Activated T-helper 2 cell treated with anti-CD3 and anti-CD28 coated beads, Interferon-gamma antibody, Interleukin-2, Interleukin-4, amounts not matched to agents 10 μg/mL and 5 μg/mL and 100 μg/mL, durations not matched to agents 14 hours and 24 hours and 36 hours (primary cell): ENCODE results near the gene IL17A. TPM values are rescaled to one million over a fixed set of nuclear protein-coding genes. Genes with fewer than 3 reads are reported as not detected.

Experiments used
- DNase-seq: peaks from one replicate; pipeline ENCODE4 v3.0.0; 2021; ENCODE audit warnings: low spot score
- H3K27ac Mint-ChIP-seq: one replicate; pipeline ENCODE4 v1.8.0; 2021; ENCODE audit warnings: mixed read lengths
- H3K27me3 Mint-ChIP-seq: one replicate; pipeline ENCODE4 v1.8.0; 2021; ENCODE audit warnings: low read depth, mixed read lengths
- H3K36me3 Mint-ChIP-seq: one replicate; pipeline ENCODE4 v1.8.0; 2021; ENCODE audit warnings: low read depth, mixed read lengths
- H3K4me1 Mint-ChIP-seq: one replicate; pipeline ENCODE4 v1.8.0; 2021; ENCODE audit warnings: low read depth, mixed read lengths
- H3K4me3 Mint-ChIP-seq: one replicate; pipeline ENCODE4 v1.8.0; 2021; ENCODE audit warnings: low read depth, mild to moderate bottlenecking, moderate library complexity, mixed read lengths
- H3K9me3 Mint-ChIP-seq: one replicate; pipeline ENCODE4 v1.8.0; 2021; ENCODE audit warnings: mixed read lengths
- intact Hi-C: fragments of 100-400 bp; cut with micrococcal nuclease; formaldehyde crosslinking; loops from one replicate; pipeline ENCODE4 v1.15.1; 2023
- total RNA-seq: library from RNA; stranded (reverse); gene quantifications from 2 replicates; pipeline ENCODE4 v1.2.3, GENCODE V29; 2022

Gene IL17A
- total RNA-seq, result 0.18 TPM in 1 of 2 replicates, not detected in the other

- Mint-ChIP-seq H3K27ac (no peak within 1 kb of the TSS), H3K36me3 (no peaks in the 10 kb centered on the region), H3K4me3 (no peak within 1 kb of the TSS), H3K9me3 (no peaks in the 10 kb centered on the region), H3K4me1 (peaks cover 12% of the 10 kb centered on the region), H3K27me3 (peaks cover 75% of the 10 kb centered on the region)
- intact Hi-C loops, result no loop called here
- no peak for DNase-seq
These were observed at the start of gene IL17A for GRCh38 chr6:52186075-52186474. TSS of gene IL17A (plus strand) at chr6:52186375. CDS start at chr6:52186432, 57 bp downstream.

- Mint-ChIP-seq H3K9me3 (no peaks in the 10 kb centered on the region), H3K27ac (no peak overlapping the region), H3K36me3 (no peaks in the 10 kb centered on the region), H3K4me1 (no peaks in the 10 kb centered on the region), H3K4me3 (no peak overlapping the region), H3K27me3 (peaks cover 19% of the 10 kb centered on the region)
- no peak for DNase-seq
- intact Hi-C loops, result no loop called here
These were observed 49.2 kb upstream of the IL17A start for GRCh38 chr6:52136934-52137467.

- Mint-ChIP-seq H3K4me3 (no peak overlapping the region), H3K36me3 (no peaks in the 10 kb centered on the region), H3K27ac (no peak overlapping the region), H3K9me3 (no peaks in the 10 kb centered on the region), H3K27me3 (peaks cover 27% of the 10 kb centered on the region), H3K4me1 (no peaks in the 10 kb centered on the region)
- intact Hi-C loops, result no loop called here
- no peak for DNase-seq
These were observed 47.9 kb upstream of the IL17A start for GRCh38 chr6:52138284-52138683.

- no peak overlapping the region for H3K4me3 Mint-ChIP-seq
- H3K9me3 Mint-ChIP-seq, result no peaks in the 10 kb centered on the region
- no peak overlapping the region for H3K27ac Mint-ChIP-seq
- peaks cover 30% of the 10 kb centered on the region for H3K27me3 Mint-ChIP-seq
- intact Hi-C loops, result no loop called here
- H3K36me3 Mint-ChIP-seq, result no peaks in the 10 kb centered on the region
- no peak for DNase-seq
- peaks cover 4% of the 10 kb centered on the region for H3K4me1 Mint-ChIP-seq
These were observed 46.0 kb upstream of the IL17A start for GRCh38 chr6:52139985-52140680.

- Mint-ChIP-seq H3K27ac (no peak overlapping the region), H3K27me3 (peaks cover 26% of the 10 kb centered on the region), H3K9me3 (no peaks in the 10 kb centered on the region), H3K36me3 (no peaks in the 10 kb centered on the region), H3K4me1 (peaks cover 4% of the 10 kb centered on the region), H3K4me3 (no peak overlapping the region)
- no peak for DNase-seq
- intact Hi-C loops, result no loop called here
These were observed 44.6 kb upstream of the IL17A start for GRCh38 chr6:52141596-52141995.

GRCh38 chr6:52142556-52142955 is 43.6 kb upstream of the IL17A start:
- Mint-ChIP-seq H3K27me3 (peaks cover 31% of the 10 kb centered on the region), H3K9me3 (no peaks in the 10 kb centered on the region), H3K4me3 (no peak overlapping the region), H3K36me3 (no peaks in the 10 kb centered on the region), H3K4me1 (peaks cover 4% of the 10 kb centered on the region), H3K27ac (no peak overlapping the region)
- intact Hi-C loops, result no loop called here
- no peak for DNase-seq

GRCh38 chr6:52143551-52143950 is 42.6 kb upstream of the IL17A start:
- Mint-ChIP-seq H3K4me1 (peaks cover 4% of the 10 kb centered on the region), H3K27ac (no peak overlapping the region), H3K36me3 (no peaks in the 10 kb centered on the region), H3K4me3 (no peak overlapping the region), H3K27me3 (peaks cover 31% of the 10 kb centered on the region), H3K9me3 (no peaks in the 10 kb centered on the region)
- intact Hi-C loops, result no loop called here
- no peak for DNase-seq

GRCh38 chr6:52144196-52145076 is 41.7 kb upstream of the IL17A start:
- DNase-seq, result no peak
- Mint-ChIP-seq H3K27me3 (peaks cover 28% of the 10 kb centered on the region), H3K4me1 (peaks cover 4% of the 10 kb centered on the region)

GRCh38 chr6:52146851-52147445 is 39.2 kb upstream of the IL17A start:
- no peak overlapping the region for H3K27ac Mint-ChIP-seq
- no peak overlapping the region for H3K4me3 Mint-ChIP-seq
- no peaks in the 10 kb centered on the region for H3K9me3 Mint-ChIP-seq
- DNase-seq, result no peak
- peaks cover 4% of the 10 kb centered on the region for H3K4me1 Mint-ChIP-seq
- H3K36me3 Mint-ChIP-seq, result no peaks in the 10 kb centered on the region
- H3K27me3 Mint-ChIP-seq, result peaks cover 28% of the 10 kb centered on the region
- intact Hi-C loops, result no loop called here

More at GRCh38 chr6:52144196-52145076, 41.7 kb upstream of the IL17A start:
- Mint-ChIP-seq H3K9me3 (no peaks in the 10 kb centered on the region), H3K27ac (no peak overlapping the region), H3K36me3 (no peaks in the 10 kb centered on the region), H3K4me3 (no peak overlapping the region)
- intact Hi-C loops, result no loop called here

GRCh38 chr6:52149076-52149475 is 37.1 kb upstream of the IL17A start:
- peaks cover 4% of the 10 kb centered on the region for H3K4me1 Mint-ChIP-seq
- peaks cover 28% of the 10 kb centered on the region for H3K27me3 Mint-ChIP-seq
- intact Hi-C loops, result no loop called here
- H3K9me3 Mint-ChIP-seq, result no peaks in the 10 kb centered on the region
- no peak overlapping the region for H3K27ac Mint-ChIP-seq
- no peak for DNase-seq
- no peaks in the 10 kb centered on the region for H3K36me3 Mint-ChIP-seq
- no peak overlapping the region for H3K4me3 Mint-ChIP-seq

GRCh38 chr6:52149949-52150348 is 36.2 kb upstream of the IL17A start:
- intact Hi-C loops, result no loop called here
- Mint-ChIP-seq H3K4me3 (no peak overlapping the region), H3K36me3 (no peaks in the 10 kb centered on the region), H3K27ac (no peak overlapping the region), H3K27me3 (peaks cover 23% of the 10 kb centered on the region), H3K4me1 (no peaks in the 10 kb centered on the region), H3K9me3 (no peaks in the 10 kb centered on the region)
- DNase-seq, result no peak

- Mint-ChIP-seq H3K4me1 (peaks cover 18% of the 10 kb centered on the region), H3K27ac (no peak overlapping the region), H3K9me3 (no peaks in the 10 kb centered on the region), H3K4me3 (no peak overlapping the region), H3K36me3 (no peaks in the 10 kb centered on the region), H3K27me3 (peaks cover 18% of the 10 kb centered on the region)
- intact Hi-C loops, result no loop called here
- no peak for DNase-seq
These were observed 34.1 kb upstream of the IL17A start for GRCh38 chr6:52152070-52152423.
